HG02973 (cell line): ENCODE measurements around the gene KRTDAP.

ENCODE experiments used
- ATAC-seq: cut with Tn5 transposase; IDR thresholded peaks from one replicate; pipeline ENCODE4 v1.9.1; 2021; ENCODE audit warnings: moderate library complexity; ENCODE audit not compliant: unreplicated experiment

KRTDAP gene

DNA sequence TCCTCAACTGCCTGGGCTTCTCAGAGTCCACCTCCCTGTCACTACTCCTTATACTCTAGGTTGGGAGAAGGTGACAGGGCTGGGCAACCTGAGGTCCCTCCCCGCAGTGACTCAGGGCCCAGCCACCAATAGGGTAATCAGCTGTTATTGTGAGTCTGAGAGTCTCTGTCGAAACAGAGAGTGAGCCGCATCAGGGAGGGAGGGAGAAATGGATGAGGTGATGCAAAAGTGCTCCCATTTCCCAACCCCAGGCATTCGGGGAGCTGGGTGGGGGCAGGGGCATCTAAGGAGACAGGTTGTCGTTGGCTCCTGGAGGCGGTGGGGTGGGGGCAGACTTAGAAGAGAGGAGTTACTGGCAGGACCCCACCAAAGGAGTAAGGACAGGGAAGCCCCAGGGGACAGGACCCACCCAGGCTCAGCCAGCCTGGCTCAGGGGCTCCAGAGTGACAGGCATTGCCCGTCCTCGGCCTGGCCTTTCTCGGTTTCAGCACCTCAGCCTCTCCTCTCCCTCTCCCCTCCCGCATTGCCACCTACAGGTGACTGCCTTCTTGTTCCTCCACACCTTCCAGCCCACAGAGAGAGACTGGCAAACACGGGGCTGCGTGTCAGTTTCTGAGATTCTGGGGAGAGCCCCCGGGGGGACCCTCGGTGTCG, 23.5 kb upstream of the KRTDAP start, which contains the start of gene DMKN:
DMKN (minus strand) TSS at position 22 of the 654 bp plus-strand sequence. CDS start 174 bp downstream, outside the sequence.
- ATAC-seq, result no peak

DNA sequence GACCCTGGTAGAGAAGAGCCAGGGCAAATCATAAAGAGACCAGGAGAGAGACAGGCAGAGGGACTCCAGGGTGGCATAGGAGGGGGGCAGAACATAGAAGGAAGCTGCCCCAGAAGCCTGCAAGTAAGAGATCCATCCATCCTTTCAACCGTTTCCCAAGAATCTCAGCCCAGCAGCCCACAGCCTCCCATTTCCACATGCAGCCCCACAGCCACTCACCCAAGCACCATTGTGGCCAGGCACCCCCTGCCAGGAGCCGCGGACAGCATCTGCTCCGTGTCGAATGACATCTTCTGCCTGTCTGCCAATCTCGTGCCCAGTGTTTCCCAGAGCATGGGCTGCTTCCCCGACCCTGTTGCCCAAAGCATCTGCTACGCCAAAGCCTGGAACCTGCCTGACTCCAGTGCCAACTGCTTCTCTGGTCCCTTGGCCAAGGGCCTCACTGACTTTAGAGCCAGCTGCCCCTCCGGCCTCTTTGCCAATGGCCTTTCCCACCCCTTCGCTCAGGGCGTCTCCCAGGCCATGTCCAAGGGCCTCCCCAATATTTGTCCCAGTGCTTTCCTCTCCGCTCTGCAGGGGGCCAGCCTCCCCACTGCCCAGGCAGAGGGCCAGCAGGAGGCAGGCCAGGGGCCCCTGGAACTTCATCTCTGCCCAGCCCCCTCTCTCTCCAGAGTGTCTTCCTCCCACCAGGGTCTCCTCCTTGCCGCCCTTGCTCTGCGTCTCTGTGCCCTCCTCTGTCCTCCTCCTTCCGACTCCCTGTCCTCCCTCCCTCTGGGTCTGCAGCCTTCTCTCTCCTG, 22.8 kb upstream of the KRTDAP start:
- no peak for ATAC-seq

DNA sequence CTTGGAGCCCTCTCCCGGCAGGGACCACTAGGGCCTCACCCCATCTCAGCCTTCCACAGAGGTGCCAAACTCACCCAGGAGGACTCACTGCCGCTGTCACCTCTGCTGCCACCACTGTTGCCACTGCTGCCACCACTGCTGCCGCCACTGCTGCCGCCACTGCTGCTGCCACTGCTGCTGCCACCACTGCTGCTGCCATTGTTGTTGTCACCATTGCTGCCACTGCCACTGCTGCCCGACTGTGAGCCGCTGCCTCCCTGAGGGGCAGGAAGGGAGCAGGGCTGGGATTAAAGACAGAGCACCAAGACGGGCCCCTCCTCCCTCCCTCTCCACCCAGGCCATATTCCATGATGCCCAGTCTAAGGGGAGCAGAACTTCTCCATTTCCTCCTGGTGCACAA, 21.1 kb upstream of the KRTDAP start:
- no peak for ATAC-seq

DNA sequence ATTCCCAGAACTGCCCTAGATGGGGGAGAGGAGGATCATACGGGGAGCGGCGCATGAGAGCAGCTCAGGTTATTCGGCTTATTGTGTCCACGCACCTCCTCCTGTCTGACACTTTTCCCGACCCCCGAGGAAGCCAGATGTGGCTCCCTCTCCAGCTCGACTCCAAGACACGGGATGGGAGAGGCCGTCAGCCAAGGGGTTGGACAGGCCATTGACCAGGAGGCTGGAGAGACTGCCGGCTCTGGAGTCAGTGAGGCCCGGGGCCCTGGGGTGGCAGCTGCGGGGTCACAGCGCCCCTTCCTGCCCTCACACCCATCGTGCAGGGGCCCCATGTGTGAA, 20.3 kb upstream of the KRTDAP start:
- ATAC-seq, result no peak

DNA sequence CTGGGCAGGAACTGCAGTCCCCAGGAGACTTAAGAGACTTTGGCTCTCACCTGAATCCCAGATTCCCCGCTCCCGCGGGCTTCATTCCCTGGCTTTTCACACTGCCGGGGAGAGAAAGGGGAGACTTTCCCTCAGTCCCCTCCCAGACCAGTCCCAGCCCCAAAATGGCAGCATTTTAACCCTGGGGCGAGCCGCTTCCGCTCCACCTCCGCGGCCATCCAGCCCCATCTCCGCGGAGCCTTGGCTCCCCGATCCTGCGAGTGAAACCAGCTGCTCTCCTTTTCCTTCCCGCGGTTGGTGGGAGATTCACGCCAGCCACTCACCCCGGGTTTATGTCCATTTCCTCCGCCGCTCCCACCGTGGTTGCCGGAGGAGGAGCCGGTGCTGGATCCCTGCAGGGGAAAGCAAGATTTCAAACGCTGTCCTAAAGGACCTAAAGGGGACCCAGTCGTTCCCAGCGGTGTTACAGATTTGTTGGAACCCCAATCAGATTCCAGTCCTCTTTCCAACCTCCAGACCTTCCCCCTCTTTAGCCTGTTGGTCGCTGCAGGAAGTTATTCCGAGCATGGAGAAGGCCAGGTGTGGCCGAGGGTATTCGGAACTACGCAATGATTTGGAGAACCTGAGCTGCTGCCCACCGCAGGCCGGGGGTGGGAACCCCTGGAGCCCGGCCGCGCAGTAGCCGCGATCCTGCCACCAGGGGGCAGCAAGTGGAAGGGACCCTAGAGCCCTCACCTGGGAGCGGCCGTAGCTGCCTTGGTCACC, 19.8 kb upstream of the KRTDAP start:
- no peak for ATAC-seq

DNA sequence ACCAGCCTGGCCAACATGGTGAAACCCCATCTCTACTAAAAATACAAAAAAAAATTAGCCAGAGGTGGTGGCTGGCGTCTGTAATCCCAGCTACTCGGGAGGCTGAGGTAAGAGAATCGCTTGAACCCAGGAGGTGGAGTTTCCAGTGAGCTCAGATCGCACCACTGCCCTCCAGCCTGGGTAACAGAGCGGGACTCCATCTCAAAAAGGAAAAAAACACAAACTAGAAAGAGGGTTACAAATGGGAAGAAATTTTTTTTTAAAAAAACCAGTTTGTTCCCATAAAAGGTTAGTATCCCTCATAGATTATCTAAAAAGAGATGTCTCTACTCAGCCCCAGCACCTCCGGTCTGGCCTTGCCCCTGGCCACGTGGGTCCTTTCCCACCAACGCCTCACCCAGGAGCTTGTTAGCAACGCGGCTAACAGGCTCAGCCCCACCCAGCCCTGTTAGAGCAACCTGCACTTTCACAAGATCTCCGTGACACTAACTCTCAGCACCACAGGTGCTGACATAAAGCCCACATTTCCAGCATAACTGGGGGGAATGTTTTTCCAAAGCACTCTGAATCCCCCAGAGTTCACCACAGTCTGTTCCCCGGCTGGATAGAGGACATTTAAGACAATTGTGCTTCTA, 18.9 kb upstream of the KRTDAP start:
- no peak for ATAC-seq

DNA sequence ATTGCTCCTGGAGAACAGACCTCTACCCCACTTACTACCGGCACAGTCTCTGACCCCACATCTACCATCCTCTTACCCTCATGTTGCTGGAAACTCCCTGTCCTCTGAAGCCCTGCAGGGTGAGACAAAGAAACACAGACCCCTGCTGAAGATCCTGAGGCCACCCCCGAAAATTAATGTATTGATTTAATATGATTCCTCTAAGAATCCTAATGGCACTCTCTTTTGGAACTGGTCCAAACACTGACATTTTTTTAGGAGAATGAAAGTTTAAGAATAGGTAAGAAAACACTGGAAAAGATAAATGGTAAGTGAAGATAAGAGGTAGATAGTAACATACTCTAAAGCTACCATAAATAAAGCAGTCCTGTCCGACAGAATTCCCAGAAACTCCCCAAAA, 17.9 kb upstream of the KRTDAP start:
- ATAC-seq, result no peak

DNA sequence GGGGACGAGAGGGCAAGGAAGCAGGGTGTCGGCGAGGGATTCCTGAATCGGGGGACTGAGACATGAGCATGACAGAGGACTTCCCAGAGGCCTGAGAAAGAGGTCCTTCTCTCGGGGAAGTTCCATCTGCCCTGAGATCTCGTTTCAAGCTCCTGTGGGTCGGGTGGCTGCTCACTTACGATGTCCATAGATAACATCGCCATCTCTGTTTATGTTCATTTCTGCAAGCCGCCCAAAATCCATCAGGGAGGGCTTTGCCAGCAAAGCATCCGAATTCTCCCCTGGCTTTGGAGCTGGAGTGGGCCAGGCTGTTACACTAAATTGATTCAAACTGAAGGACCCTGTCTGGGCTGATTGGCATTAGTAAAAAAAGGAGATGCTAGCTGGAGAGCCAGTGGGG, 17.3 kb upstream of the KRTDAP start:
- ATAC-seq, result no peak

DNA sequence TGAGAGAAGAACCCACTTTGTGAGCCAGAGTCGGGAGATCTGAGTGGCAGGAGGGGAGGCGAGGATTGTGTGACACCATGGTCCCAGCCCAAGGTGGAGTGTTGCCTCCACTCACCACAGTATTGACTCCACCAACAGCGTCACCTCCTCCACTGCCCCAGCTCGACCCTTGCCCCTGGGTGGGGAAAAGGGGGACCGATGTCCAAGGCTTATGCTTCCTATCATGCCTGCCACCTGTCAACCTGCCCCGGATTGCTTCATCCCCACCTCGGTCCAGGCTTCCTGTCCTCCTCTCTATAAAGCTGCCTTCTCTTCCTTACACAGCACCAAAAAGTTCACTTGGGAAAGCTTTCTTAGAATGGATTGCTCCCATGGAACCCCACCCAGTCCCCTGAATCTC, 15.7 kb upstream of the KRTDAP start:
- no peak for ATAC-seq

DNA sequence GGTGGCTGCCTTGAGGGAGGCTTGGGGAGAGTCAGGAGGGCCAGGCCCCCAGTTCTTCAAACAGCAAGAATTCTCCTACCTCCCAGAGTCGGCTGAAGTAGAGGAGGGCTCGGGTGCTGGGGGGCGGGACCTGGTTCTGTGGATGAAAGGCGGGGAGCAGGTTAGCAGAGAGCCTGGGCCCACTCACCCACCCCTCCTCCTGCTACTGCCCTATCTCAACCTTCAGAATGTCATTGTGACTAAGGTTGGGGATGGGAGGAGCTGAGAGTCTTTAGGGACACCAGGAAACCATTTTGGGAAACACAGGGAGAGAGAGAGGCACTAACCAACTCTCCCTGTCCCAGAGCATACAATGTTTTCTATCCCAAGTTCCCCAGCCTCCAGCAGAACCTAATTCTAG, 12.5 kb upstream of the KRTDAP start:
- ATAC-seq, result no peak

DNA sequence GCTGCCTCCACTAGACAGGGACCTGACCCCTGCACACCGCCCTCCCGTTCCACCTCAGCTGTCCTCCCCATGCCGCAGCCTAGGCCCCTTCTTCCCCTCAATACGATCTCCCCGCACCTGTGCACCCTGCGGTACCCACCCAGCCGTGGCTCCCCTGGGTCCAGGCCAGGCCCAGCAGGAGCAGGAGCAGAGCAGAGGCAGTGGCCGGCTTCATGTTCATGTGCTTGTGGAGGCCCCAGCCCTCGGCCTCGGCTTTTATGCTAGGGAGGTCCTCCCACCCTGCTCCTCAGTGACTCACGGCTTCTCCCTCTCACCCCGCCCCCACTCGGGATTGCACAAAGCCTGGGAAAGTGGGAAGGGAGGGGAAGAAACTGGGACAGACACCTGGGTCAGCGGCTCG, 11.4 kb upstream of the KRTDAP start:
- no peak for ATAC-seq

DNA sequence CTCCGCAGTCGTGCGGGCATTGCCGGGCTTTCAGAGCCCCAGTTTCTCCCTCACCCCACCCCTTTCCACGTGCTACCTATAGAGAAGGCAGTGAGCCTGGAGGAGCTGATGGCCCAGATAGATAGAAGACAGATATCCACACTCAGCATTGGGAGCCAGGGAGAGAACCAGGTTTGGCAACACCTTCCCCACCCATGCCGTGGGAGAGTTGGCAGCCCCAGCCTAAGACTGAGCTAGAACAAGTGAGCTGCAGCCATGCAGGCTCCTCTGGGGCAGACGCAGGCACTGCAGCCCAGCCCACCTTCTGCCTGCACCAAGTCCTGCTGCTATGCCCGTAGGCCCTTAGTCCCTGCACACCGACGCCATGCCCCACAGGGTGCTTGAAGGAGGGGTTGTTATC, 10.3 kb upstream of the KRTDAP start:
- no peak for ATAC-seq

DNA sequence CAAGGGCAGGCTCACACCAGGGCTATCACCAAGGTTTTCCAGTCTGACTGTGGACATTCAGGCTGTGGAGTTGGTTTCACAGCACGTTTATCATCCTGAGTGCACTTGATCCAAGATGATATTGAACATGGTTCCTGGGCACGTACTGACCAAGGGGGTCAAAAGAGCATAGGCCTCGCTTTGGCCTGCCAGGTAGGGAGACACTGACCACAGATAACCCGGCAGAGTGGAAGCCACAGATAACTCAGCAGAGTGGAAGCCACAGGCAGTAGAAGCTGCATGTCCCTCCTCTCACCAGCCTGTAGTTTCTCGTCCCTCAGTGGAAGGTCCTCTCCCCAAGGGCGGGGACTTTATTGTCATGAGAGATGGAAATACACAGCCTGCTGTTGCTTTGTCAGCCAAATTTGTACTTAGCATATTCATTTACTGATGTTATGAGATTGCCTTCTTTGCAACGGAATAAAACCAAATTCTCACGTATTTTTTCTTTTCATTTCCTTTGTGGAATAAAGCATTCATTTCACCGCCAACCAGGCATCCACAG, 8.8 kb upstream of the KRTDAP start:
- ATAC-seq, result no peak

DNA sequence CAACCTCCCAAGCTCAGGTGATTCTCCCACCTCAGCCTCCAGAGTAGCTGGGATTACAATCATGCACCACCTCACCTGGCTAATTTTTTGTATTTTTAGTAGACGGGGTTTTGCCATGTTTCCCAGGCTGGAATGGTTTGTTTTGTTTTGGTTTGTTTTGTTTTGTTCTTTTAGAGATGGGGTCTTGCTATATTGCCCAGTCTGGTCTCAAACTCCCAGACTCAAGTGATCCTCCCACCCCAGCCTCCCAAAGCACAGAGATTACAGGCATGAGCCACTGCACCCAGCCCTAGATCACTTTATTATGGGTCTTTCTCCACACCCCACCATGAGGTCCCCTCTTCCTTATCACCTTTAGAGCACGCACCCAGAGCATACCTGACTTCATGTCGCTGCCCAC, 8.0 kb upstream of the KRTDAP start:
- ATAC-seq, result no peak

DNA sequence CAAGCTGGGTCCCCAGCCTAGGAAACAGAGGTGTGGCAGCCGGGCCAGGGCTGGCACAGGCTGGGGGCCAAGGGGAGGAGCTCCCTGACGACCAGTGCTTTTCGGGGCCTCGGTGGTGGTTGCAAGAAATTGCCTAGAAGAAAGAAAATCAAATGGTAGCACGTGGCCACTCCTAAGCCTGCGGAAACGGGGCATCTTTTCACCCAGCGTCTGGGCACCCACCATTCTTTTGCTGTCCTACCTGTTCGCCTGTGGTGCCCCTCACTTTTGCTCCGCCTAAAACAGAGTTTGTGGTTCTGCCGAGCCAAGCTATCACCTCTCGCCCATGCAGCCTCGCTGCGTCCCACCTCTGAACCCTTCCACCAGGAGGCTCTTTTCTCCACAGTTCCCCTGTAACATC, 7.1 kb upstream of the KRTDAP start:
- ATAC-seq, result no peak

DNA sequence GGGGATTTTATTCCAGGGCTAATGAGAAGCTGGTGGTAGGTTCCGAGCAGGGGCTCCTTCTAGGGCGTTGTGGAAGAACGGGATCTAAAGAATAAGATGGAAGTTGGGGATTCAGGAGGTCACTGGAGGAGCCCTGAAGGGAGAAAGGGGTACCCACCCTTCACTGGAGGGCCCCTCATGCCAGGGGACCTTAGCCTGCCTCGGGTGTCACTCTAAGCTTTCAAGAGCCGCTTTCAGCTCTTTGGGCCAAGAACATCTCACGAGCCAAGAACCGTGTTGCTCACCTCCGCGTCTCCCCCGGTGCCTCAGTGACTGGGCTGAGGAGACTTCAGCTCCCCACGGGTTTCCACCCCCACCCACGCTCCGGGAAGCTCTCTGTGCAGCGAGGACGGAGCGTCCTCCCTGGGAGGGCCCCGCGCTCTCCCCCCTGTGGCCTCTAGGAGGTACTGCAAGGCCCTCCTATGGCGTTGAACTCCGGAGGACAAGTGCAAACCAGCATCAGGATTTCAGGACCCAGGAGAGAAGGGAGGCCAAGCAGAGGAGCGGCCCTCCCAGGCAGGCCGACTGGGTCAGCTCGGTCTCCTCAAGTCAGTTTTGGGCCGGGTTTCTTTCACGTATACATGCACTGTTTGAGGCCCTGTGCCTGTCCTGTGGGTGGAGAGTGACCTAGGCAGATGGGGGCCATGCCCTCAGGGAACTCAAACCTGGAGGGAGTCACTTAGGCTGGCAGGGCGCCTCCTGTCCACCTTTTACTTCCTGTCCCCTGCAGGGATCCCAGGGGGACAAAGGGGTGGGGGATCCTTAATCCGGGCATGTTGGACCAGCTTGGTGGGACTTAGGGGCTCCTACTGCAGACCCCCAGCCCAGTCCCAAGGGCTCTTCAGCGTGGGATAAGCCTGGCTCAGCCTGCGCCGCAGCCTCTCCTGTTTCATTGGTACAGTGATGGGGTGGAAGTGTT, 5.1 kb upstream of the KRTDAP start:
- no peak for ATAC-seq

DNA sequence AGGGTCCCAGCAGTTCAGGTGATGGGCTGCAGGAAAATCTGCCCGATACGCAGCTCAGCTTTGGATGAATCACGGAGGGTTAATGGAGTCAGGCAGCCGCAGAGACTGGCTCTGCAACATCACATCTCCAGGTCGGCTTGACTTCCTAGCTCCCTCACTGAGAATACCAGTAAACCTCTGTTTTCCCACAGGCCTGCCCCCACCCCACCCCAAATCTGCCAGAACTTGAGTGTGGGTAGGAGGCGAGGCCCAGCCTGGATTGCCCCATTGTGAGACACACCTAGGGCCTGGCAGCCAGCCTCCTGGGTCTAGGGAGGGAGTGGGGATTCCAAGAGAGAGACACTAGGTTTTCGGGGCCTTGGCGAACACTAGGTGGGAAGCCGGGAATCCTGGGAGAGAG, 3.7 kb upstream of the KRTDAP start:
- ATAC-seq, result no peak

DNA sequence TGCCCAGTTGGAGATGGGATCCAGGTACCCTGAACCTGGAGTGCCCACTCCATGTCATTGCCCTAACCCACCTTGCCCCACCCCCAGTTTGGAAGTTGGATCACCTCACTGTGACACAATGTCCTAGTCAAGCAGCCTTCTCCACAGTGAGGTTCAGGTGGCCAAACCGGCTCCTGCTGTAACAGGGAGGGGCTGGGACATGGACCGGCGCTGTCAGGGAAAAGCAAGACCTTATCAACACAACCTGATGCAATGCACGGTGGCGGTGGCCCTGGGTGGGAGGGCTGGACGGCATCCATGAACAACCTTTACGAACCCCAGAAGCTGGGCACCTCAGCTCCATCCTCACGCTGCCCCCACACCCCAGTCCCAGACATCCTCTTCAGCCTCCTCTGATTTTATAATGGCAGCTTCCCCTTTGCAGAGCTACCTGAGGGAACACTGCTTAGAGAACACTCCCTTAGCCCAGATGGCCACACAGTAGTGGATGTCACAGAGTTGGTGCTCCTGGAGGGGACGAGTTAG, 1.6 kb upstream of the KRTDAP start:
- no peak for ATAC-seq

DNA sequence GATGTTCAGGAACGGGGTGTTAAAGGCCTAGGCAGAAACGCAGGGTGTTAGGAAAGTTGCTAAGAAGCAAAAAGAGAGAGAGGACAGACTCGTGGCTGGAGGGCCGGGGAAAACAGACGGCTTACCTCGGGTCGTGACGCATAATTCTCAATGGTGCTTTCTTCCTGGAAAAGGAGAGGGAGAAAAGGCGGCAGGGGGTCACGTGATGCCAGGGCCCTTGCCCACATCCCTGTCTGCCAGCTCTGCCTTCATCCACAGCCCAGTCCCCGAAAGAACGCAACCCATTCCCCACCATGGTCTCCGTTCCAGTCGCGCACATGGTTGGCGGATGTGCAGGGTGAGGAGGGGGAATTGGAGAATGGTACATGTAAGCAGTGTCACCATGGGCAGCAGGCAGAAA, 1.6 kb downstream of the KRTDAP start:
- no peak for ATAC-seq

DNA sequence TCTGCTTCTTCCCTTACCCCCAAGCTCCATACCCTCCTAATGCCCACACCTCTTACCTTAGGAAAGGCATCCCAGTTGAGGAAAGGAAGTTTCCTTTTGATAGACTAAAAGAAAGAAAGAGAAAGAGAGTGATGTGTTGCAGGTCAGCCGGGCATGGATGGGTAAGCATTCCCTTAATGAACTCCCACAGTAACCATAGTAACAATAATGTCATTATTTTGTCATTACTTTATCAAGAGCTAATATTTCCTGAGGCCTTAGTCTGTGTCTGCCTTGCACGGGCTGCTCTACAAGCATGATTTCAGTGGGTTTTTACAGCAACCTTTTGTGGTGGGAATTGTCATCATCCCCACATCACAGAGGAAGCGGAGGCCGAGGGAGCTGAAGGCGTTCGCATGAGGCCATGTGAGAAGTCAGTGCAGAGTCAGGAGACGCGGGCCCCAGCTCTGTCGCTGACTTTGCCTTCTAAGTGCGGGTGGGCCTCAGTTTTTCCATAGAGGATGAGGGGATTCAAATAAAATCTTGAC, 2.5 kb downstream of the KRTDAP start:
- no peak for ATAC-seq
